Measurements from ENCODE around the gene ABCF2.

Gene ABCF2

GRCh38 chr7:151215396-151215795 lies 11.6 kb downstream of the ABCF2 start:
- DNase-seq, result no peak

DNA sequence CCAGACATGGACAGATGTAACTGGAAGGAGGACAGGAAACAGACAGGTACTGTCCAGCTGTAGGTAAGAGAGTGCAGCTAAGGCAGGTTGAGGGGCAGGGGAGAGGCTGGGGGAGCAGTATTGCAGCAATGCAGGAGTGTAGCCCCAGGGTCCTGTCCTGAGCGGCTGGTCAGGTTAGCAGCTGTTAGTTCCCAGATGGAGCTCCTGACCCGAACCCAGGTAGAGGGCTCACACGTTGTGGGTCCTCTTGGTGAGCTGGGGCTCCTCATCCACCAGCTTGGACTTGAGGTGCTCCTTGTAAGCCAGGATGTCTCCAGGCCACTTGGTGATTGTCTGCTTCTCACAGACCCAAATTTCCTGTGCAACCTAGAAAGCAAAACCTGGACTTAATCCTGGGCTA lies 13.2 kb downstream of the ABCF2 start:
- no peak for DNase-seq

- DNase-seq, result no peak
Measured at GRCh38 chr7:151212626-151213025, 14.4 kb downstream of the ABCF2 start.

DNA sequence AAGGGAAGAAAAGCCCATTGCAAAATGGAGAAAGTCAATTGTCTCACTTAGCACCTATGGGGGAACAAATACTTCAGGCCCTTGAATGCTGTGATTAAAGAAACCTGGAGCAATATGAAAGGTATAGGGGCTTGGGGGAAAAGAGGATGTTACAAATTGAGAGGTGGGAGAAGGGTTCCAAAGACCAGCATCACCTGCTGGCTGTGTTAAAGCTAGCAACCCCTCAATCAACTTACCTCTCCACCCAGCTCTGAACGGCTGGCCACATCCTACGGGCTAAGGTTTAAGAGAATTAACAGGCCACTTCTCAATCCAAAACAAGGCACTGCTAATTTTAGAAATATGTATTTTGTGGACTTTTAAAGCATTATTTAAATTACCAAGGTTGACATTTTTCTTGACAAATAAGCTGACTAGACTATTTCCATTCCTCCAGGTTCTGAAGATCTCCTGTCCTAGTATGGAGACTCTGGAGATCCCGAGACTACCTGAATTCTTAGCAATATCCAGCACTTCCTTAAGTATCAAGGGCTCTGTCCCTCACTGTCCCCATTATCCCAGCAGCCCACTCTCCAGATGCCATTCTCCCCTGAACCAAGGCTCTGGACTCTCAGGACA lies 15.7 kb downstream of the ABCF2 start:
- DNase-seq, result no peak

- no peak for DNase-seq
Measured at GRCh38 chr7:151210087-151210854, 16.7 kb downstream of the ABCF2 start, which contains the start of gene H2BK1. TSS of gene H2BK1 (minus strand) at chr7:151210488. CDS start at chr7:151210318, 170 bp downstream.

DNA sequence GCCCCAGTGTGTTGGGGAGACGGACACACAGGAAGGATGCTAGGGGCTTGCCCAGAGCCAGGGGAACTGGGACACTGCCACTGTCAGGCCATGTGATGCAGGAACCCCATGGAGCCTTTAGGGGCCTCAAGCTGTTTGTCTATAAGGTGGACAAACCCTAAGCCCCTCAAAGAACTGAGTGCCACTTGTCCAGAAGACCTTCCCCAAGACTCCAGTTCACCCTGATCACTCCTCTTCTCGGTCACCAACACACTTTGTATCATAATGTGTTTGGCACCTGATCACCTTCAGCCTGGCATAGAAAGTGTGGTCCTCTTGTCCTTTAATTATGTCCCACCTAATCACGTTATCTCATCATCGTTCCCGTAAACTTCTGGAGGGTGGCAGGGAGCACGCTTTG lies 17.4 kb downstream of the ABCF2 start:
- no peak for DNase-seq

GRCh38 chr7:151208253-151208862 lies 18.6 kb downstream of the ABCF2 start:
- DNase-seq, result no peak

GRCh38 chr7:151207804-151208203 lies 19.2 kb downstream of the ABCF2 start:
- no peak for DNase-seq

- DNase-seq, result no peak
Measured at GRCh38 chr7:151207315-151207714, 19.7 kb downstream of the ABCF2 start.

GRCh38 chr7:151206914-151207313 lies 20.1 kb downstream of the ABCF2 start:
- DNase-seq, result no peak

DNA sequence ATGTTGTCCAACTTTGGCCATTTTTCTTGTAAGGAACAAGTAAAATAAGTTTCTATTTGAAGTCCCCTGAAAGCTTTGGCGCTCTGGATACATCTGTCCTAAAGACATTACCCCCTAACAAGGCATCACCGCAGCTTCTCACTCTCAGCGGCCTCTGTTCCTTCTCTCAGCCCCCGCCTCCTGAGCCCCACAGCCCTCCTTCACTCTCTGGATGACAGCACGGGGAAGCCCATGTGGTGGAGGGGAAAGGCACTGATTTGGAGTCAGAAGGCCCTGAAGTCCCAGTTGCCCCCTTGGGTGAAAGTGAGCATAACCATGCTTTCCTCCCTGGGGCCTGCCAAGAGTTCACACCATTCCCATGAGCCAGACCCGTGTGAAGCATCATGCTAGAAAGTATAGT lies 21.3 kb downstream of the ABCF2 start:
- no peak for DNase-seq

- DNase-seq, result no peak
Measured at GRCh38 chr7:151204383-151205032, 22.5 kb downstream of the ABCF2 start.

DNA sequence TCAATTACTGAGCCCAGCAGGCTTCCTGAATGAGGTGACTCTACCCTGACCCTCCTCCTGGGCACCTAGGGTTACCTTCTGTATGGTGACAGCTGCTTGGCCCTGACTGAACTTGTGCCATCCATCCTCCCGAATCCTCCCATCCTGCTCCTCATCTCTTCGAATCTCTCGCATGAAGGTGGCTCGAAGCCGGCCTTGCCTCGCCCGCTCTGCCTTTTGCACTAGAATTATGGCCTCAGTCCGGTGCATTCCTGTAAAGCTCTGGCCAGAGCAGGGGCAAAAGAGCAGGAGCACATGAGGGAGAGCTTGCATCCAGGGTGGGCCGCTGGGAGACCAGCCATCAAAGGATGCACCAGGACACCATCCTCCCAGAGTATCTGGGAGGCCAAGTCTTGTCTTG lies 24.2 kb downstream of the ABCF2 start:
- no peak for DNase-seq

- DNase-seq, result no peak
Measured at GRCh38 chr7:151201751-151202150, 25.3 kb downstream of the ABCF2 start.

- DNase-seq, result no peak
Measured at GRCh38 chr7:151201344-151201743, 25.7 kb downstream of the ABCF2 start.

DNA sequence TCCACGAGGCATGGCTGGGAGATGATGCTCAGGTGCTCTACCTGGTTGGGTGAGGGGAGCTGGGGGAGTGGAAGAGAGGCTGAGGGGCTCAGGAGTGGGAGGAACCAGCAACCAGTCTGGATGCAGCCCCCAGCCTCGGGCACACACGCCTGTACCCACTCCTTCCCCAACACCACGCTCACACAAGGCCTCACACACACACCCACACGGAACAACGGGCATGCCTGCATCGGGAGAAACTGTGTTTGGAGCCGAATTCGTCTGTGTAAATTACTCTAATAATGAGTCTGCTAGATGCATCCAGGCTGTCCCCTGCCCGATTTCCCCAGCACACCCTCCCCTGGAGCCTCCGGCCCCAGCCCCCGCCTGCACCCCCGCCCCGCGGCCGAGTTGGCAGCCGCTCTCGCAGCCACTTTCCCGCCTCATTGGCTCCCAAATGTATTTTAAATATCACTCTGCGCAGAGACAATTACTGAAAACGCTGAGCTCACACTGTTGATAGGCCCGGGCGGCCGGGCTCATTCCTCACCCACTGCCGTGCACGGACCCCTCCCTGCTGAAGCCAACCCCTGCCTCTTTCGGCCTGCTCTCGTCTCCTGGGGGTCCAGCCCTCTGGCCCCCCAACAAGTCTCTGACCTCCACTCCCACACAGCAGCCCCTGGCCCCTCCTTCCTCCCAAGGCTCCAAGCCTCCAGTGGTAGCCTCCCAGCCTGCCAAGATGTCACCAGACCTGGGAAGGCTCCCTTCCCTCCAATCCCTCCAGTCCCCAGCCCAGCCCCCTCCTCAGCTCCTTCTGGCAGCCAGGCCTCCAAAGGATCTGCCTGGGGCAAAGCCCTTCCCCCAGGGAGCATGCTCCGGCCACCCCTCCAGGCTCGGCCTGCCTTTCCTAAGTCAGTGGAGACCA lies 27.8 kb downstream of the ABCF2 start:
- DNase-seq, result no peak

- DNase-seq, result no peak
Measured at GRCh38 chr7:151197932-151198331, 29.1 kb downstream of the ABCF2 start.

DNA sequence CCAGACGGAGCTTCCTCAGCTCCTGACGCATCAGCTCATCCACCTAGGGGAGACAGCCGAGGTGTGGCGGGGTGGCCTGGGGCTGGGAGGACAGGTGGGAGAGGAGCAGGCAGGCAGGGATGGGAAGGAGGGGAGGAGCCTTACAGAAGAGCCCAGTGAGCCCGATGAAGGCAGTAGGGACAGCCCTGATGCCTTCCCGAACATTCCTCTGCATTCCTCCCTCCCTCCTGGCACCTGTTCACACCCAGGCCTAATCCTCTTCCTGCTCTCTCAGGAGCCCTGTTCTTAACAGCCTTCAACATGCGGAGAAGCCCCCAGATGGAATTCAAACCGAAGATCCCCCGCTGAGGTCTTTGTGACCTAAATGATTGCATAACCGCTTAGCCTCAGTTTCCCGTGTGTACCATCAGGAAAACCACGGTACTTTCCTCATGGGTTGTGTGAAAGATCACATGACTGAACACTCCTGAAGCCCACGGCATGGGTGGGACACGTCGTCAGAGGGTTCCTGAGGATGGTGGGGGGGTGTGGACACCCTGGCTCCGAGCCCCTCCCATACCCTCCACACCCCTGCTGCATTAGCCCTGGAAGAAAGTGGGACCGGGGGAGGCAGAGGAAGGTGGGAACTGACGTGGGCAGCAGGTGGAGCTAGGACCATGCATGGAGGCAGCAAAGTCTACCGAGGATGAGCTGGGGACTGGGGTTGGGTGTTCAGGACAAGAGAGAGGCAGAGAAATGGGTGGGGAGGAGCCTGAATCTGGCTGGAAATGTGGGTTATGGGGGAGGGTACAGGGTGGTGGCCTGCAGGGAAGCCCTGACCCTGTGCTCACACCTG lies 31.2 kb downstream of the ABCF2 start:
- DNase-seq, result no peak

GRCh38 chr7:151194188-151194587 lies 32.8 kb downstream of the ABCF2 start:
- DNase-seq, result no peak

- DNase-seq, result no peak
Measured at GRCh38 chr7:151193203-151193978, 33.6 kb downstream of the ABCF2 start.

Measured in activated naive CD4-positive, alpha-beta T cell treated with anti-CD3 and anti-CD28 coated beads, Interleukin-2, amount 50 U/mL, for 16 hours (primary cell).